Motor neuron (in vitro differentiated cells): ENCODE data around the gene UBE2E2. TPM values are rescaled to one million over a fixed set of nuclear protein-coding genes. Genes with fewer than 3 reads are reported as not detected.
A peak's percentile ranks its signal among the peaks of the same experiment; 100 is the strongest.

Experiments
- ATAC-seq, 8 experiments: fragments of 200-7000 bp; cut with Tn5 transposase; replicated peaks in 6 of 8; 2 replicates each; pipeline ENCODE4 v1.8.0; 2021; ENCODE audit warnings: mild to moderate bottlenecking in 8 of 8, moderate library complexity in 8 of 8
- H3K27ac ChIP-seq, 2 donors: fragments of 250-450 bp; sonication (Bioruptor Pico); 2 replicates each; pipeline ENCODE4 v1.9.0; 2021; ENCODE audit warnings: antibody characterized with exemption in 2 of 2, mild to moderate bottlenecking in 2 of 2, moderate library complexity in 1 of 2
- H3K4me1 ChIP-seq, 2 donors: fragments of 250-450 bp; sonication (Bioruptor Pico); replicated peaks in 1 of 2; 2 replicates each; pipeline ENCODE4 v1.6.1; 2021; ENCODE audit warnings: antibody characterized with exemption in 2 of 2, mild to moderate bottlenecking in 2 of 2, moderate library complexity in 1 of 2
- H3K4me3 ChIP-seq, 5 donors: fragments of 250-450 bp; sonication (Bioruptor Pico); 2 replicates each; pipeline ENCODE4 v1.9.0; 2021; ENCODE audit warnings: antibody characterized with exemption in 5 of 5, mild to moderate bottlenecking in 5 of 5, moderate library complexity in 4 of 5
- WGBS, 10 experiments: fragments of 450-650 bp; shearing (Covaris generic); methylation state at CpG; one replicate each; pipeline ENCODE4 v1.0.0; 2022; 5-methylcytosine and 5-hydroxymethylcytosine counted together
- in situ Hi-C, 9 experiments: fragments of 400-800 bp; cut with MboI; loops; one replicate each; pipeline ENCODE4 v1.15.0; 2021; ENCODE audit warnings: low sequenced_read_pairs in 9 of 9, low pct_unique_long_range_greater_than_20kb in 2 of 9; ENCODE audit not compliant: unreplicated experiment in 9 of 9
- total RNA-seq, 8 experiments: library from RNA; unstranded; fragments of 300-600 nt; gene quantifications; 2 replicates each; pipeline versions ENCODE4 v1.2.3 to v1.2.4, GENCODE V29; 2022

The UBE2E2 gene
- total RNA-seq, 8 experiments from 2014 or later: 21.8 to 56.8 (median 46.5) TPM

DNA sequence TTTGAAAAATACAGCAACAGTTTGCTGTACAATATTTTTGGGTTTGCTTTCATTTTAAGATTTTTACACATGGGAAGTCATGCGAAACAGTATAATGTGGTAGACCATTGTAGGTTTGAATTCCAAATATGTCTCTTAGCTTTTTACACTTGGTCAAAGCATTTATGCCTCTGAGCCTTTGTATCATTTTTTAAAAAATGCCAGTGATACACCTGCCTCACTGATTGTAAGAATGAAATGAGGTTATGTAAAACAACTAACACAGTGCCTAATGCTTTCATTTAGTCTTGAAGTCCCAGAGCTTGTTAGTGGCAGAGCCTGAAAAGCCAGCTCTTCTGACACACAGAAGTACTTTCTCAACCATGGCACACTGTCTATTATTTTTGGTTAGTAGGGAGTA is 202.0 kb downstream of the UBE2E2 start:
- Histone ChIP-seq H3K27ac (no peak overlapping the region), H3K4me3 (no peak overlapping the region), H3K4me1 (peaks cover 0 to 4% of the 10 kb centered on the region in 2 donors)
- WGBS, 10 experiments: 71 to 100% (median 100%) methylated on average over 1 of the region's 1 CpG; no CpG with 5 or more reads in 1 of the 10 experiments
- ATAC-seq: no peak
- in situ Hi-C loops: no loop called here

- WGBS, 10 experiments: 0 to 60% (median 17%) methylated on average over 1 of the region's 1 CpG; no CpG with 5 or more reads in 1 of the 10 experiments
- Histone ChIP-seq H3K4me3 (no peak overlapping the region), H3K27ac (no peak overlapping the region), H3K4me1 (peaks cover 0 to 4% of the 10 kb centered on the region in 2 donors)
- in situ Hi-C loops: no loop called here
- peak in 4 of 8 experiments; percentile 51 to 94 (median 86) for ATAC-seq
Measured at GRCh38 chr3:23406601-23407000, 203.5 kb downstream of the UBE2E2 start.

- no peak for ATAC-seq
- Histone ChIP-seq H3K4me1 (no peaks in the 10 kb centered on the region), H3K27ac (no peak overlapping the region), H3K4me3 (no peak overlapping the region)
- WGBS, 10 experiments: 88 to 100% (median 98%) methylated on average over 2 to 10 of the region's 13 CpGs; no CpG with 5 or more reads in 6 of the 10 experiments
- in situ Hi-C loops: no loop called here
Measured at GRCh38 chr3:23418026-23418425, 214.9 kb downstream of the UBE2E2 start.

GRCh38 chr3:23421811-23422516 is 218.8 kb downstream of the UBE2E2 start:
- 26 to 100% (median 89%) methylated on average over 1 to 3 of the region's 3 CpGs for WGBS, 10 experiments
- ATAC-seq: no peak
- in situ Hi-C loops: no loop called here
- Histone ChIP-seq H3K4me1 (no peaks in the 10 kb centered on the region), H3K4me3 (no peak overlapping the region), H3K27ac (no peak overlapping the region)

DNA sequence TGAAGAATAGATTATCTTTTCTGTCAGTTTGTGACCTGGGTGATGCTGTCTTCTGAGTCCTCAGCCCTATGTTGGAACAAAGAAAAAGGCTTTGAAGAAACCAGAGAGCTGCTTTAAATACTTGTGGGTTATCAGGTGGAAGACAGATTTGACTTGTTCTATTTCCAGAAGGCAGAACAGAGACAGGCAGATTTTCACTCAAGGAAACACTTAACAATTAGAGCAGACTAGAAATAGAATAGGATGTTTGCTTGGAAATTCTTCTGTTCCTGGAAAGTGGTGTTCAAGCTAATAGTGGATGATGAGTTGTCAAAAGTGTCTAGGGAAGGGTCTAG is 219.4 kb downstream of the UBE2E2 start:
- Histone ChIP-seq H3K4me1 (no peaks in the 10 kb centered on the region), H3K27ac (no peak overlapping the region)
- in situ Hi-C loops: no loop called here

DNA sequence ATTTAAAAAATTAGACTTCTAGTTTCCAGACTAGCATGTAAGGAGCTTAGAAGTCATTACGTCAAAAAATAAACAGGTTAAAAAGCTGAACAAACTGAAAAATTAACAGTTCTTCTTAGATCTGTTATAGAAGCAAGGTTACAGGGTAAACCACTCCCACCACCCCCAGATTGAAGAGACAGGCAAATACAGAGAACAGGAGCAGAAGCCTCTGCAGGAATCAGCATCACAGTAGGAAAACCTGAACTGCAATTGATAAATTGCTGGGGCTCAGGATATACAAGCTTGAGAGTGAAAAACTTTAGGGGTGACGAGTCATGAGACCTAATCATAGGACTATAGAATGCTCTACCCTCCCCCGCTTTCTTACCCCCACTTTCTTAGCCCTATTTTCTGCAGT is 222.3 kb downstream of the UBE2E2 start:
- no peak overlapping the region for H3K4me3 ChIP-seq
- WGBS, 10 experiments: 60 to 100% (median 90%) methylated on average over 1 to 3 of the region's 3 CpGs
- no peak overlapping the region for H3K27ac ChIP-seq
- no peak for ATAC-seq
- in situ Hi-C loops: no loop called here
- peaks cover 1 to 5% of the 10 kb centered on the region in 2 donors for H3K4me1 ChIP-seq

More for the DNA sequence above, 219.4 kb downstream of the UBE2E2 start:
- no peak for ATAC-seq
- H3K4me3 ChIP-seq: no peak overlapping the region

DNA sequence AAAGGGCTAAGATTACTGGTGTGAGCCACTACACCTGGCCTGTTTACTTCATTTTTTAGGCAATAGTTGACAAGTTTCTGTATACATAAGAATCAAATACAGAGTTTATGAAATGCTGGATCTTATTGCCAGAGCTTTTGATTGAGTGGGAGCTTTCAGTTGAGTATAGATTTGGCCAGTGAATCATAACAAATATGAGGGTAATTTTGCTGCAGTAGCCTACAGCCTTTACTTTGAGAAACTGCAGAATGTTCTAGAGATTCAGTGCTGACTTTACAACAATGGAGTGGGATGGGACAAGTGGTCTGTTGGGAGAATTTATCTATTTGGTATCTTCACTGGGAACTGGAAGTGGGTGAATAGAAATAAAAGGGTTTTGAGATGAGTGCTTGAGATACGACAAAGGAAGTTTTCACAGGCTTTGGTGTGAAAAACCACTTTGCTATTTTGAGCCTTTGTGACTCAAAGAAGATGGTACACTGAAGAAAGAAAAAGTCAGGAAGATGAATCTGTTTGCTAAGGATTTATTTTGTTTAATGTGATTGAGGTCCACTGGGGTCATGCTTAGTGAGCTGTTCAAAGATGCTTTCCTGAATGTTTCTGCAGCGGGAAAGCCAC is 227.8 kb downstream of the UBE2E2 start:
- ATAC-seq: peak in 5 of 8 experiments; percentile 72 to 91 (median 80)
- WGBS, 10 experiments: 0 to 93% (median 14%) methylated on average over 1 to 2 of the region's 2 CpGs; no CpG with 5 or more reads in 1 of the 10 experiments
- Histone ChIP-seq H3K4me1 (peaks cover 8 to 17% of the 10 kb centered on the region in 2 donors), H3K4me3 (no peak overlapping the region), H3K27ac (no peak overlapping the region)
- in situ Hi-C loops: no loop called here

DNA sequence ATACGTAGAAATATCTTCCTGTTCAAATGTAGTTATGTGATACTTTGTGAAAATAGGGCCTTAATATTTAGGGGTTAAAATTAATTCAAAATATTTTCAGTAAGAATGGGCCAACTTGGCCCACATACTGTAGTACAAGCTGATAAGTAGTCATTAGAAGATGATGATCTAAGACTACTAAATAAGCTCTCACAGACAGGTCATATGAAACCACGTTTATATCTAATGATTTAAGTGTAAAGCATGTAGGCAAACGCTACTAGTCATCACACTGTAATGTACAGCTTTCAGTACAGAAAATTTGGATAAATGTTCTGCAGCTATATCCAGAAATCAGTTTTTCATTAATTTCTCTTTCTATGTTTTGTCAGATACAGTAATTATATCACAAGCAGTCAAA is 228.6 kb downstream of the UBE2E2 start:
- in situ Hi-C loops: no loop called here
- WGBS, 10 experiments: 57 to 84% (median 68%) methylated on average over 3 of the region's 3 CpGs; no CpG with 5 or more reads in 2 of the 10 experiments
- no peak overlapping the region for H3K27ac ChIP-seq
- H3K4me3 ChIP-seq: no peak overlapping the region
- ATAC-seq: peak in 1 of 8 experiments; percentile 46
- peaks cover 8 to 22% of the 10 kb centered on the region in 2 donors for H3K4me1 ChIP-seq

DNA sequence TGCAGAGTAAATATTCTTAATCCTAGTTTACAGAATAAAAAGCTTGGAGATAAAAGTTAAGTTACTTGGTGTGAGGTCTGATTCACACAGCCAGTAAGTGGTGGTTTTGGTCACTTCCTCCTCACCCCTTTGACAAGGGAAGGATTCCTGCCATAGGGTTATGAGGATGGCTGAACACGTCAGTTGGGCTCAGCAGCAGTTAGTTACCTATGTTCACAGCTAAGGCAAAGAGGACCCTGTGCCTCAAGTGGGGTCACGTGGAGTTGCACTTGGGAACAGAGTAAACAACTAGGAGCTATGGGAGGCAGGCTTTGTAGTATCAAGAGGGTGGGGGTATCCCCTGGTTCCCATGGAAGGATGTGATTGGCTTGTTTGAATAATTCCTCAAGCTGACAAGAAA is 232.2 kb downstream of the UBE2E2 start:
- peak in 1 of 8 experiments; percentile 15 for ATAC-seq
- Histone ChIP-seq H3K4me1 (peaks cover 10 to 34% of the 10 kb centered on the region in 2 donors), H3K27ac (no peak overlapping the region), H3K4me3 (no peak overlapping the region)
- 93 to 100% (median 100%) methylated on average over 1 to 2 of the region's 2 CpGs; no CpG with 5 or more reads in 7 of the 10 experiments for WGBS, 10 experiments
- in situ Hi-C loops: no loop called here

- Histone ChIP-seq H3K27ac (no peak overlapping the region), H3K4me3 (no peak overlapping the region), H3K4me1 (peaks cover 5 to 32% of the 10 kb centered on the region in 2 donors)
- WGBS, 10 experiments: 89 to 100% (median 98%) methylated on average over 1 to 9 of the region's 9 CpGs
- in situ Hi-C loops: no loop called here
- ATAC-seq: no peak
Measured at GRCh38 chr3:23435904-23436303, 232.8 kb downstream of the UBE2E2 start.

DNA sequence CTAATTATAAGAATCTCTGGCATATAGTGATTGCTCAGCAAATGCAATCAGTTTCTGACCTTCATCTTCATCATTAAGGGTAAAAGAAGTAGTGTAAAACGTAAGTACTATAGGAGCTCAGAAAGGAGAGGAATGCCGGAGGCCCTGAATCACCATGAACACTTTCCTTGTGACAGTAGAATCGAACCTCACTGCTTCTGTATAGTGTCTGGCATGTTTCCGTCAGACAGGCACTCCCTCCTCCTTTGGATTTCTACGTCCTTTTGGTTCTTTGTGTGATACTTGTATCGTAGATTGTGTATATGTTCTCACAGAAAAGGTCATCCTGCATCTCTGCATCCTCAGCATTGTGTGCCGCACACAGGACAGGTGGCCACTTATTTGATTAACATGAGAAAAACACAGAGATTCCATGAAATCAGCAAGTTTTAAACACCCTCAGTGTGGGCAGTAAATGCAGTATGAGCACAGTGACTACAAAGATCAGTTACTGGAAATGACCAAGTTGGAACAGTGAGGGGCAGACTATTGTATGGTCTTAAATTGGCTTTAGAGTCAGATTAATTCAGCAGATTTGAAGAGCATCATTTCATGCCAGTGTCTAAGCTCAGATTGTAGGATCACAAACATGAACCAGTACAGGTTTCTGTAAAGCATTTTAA is 234.5 kb downstream of the UBE2E2 start:
- H3K4me1 ChIP-seq: peaks cover 2 to 21% of the 10 kb centered on the region in 2 donors
- 69 to 100% (median 75%) methylated on average over 1 to 7 of the region's 7 CpGs; no CpG with 5 or more reads in 1 of the 10 experiments for WGBS, 10 experiments
- H3K27ac ChIP-seq: no peak overlapping the region
- H3K4me3 ChIP-seq: no peak overlapping the region
- ATAC-seq: peak in 4 of 8 experiments; percentile 27 to 74 (median 58)
- in situ Hi-C loops: no loop called here

DNA sequence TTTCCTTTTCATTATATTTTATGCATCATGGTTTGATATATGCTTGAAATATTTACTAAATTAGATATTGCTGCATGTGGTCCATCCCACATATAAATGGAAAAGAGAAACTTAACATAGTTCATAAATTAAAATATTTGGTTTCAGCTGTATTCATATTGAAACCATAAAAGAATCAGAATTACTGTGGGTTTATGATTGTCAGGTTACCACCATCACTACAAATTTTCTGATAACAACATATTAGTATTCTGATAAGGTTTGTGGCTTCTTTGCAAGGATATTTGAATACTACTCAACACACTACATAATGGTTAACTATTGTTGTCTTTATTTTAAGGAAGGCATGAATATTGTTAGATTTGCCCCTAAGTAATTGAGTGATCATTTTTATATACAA is 235.5 kb downstream of the UBE2E2 start:
- H3K27ac ChIP-seq: no peak overlapping the region
- no peak for ATAC-seq
- peaks cover 2 to 21% of the 10 kb centered on the region in 2 donors for H3K4me1 ChIP-seq
- in situ Hi-C loops: no loop called here
- no peak overlapping the region for H3K4me3 ChIP-seq

GRCh38 chr3:23439080-23439479 is 236.0 kb downstream of the UBE2E2 start:
- in situ Hi-C loops: no loop called here
- peaks cover 2 to 21% of the 10 kb centered on the region in 2 donors for H3K4me1 ChIP-seq
- ATAC-seq: no peak
- no peak overlapping the region for H3K27ac ChIP-seq
- 79 to 100% (median 100%) methylated on average over 1 to 2 of the region's 2 CpGs; no CpG with 5 or more reads in 2 of the 10 experiments for WGBS, 10 experiments
- no peak overlapping the region for H3K4me3 ChIP-seq
